Measurements from ENCODE around the gene DMC1. TPM values are rescaled to one million over a fixed set of nuclear protein-coding genes. Genes with fewer than 3 reads are reported as not detected.

The DMC1 gene
- total and polyA plus RNA-seq, 2 of the 13 experiments (the other 11 are each of a cell fraction or from before 2014, with no cell fraction given) = 0.82 TPM; not detected in 1

GRCh38 chr22:38569972-38570778, at the start of gene DMC1 (continued):
- TF ChIP-seq ZKSCAN8 (CRISPR knock-in tag; IDR thresholded peaks at IDR 0.05; ENCODE audit: borderline replicate concordance) = no peak
- 0 out of 2 replicates have a peak, but pooled peaks have one; percentile 12 for TF ChIP-seq PAXIP1 (CRISPR knock-in tag; conservative IDR thresholded peaks at IDR 0.05)
- no peak for TF ChIP-seq ZNF280D (CRISPR knock-in tag; IDR thresholded peaks at IDR 0.05)
- TF ChIP-seq IRF2 (CRISPR knock-in tag; IDR thresholded peaks at IDR 0.05) = 0 out of 2 replicates have a peak, but pooled peaks have one; percentile 6
- TF ChIP-seq RFX3 (CRISPR knock-in tag; IDR thresholded peaks at IDR 0.05) = no peak
- TF ChIP-seq ZNF609 (CRISPR knock-in tag; IDR thresholded peaks at IDR 0.05; ENCODE audit: borderline replicate concordance) = no peak
- TF ChIP-seq RORA (CRISPR knock-in tag; IDR thresholded peaks at IDR 0.05) = no peak
- TF ChIP-seq MAZ (IDR thresholded peaks at IDR 0.05; ENCODE audit: borderline replicate concordance, low read depth, low read length) = 0 out of 2 replicates have a peak, but pooled peaks have one; percentile 33
- TF ChIP-seq MAZ (CRISPR knock-in tag; IDR thresholded peaks at IDR 0.05; ENCODE audit: low read depth) = 0 out of 2 replicates have a peak, but pooled peaks have one; percentile 62
